Vagina (tissue), 2 donors: ENCODE results near the gene BCAM. TPM values are rescaled to one million over a fixed set of nuclear protein-coding genes. Genes with fewer than 3 reads are reported as not detected.
A peak's percentile ranks its signal among the peaks of the same experiment; 100 is the strongest.

Experiments used
- DNase-seq, 2 donors: peaks; one replicate each; pipeline ENCODE4 v3.0.0-alpha.2; 2017; ENCODE audit errors: extremely low spot score in 2 of 2
- H3K27ac ChIP-seq: fragments of 200-600 bp; sonication (generic); one replicate; pipeline ENCODE4 v1.5.1; 2019
- H3K27me3 ChIP-seq: fragments of 200-600 bp; sonication (generic); one replicate; pipeline ENCODE4 v1.5.1; 2019
- H3K36me3 ChIP-seq, 2 donors: fragments of 200-600 bp; sonication (generic); one replicate each; pipeline ENCODE4 v1.5.1; 2017 to 2019
- H3K4me1 ChIP-seq: fragments of 200-600 bp; sonication (generic); one replicate; pipeline ENCODE4 v1.5.1; 2019
- H3K4me3 ChIP-seq, 2 donors: fragments of 200-600 bp; sonication (generic); 1 replicate in 1 of 2; 2 replicates in 1 of 2; pipeline ENCODE4 v1.5.1; 2016 to 2019
- H3K9me3 ChIP-seq: fragments of 200-600 bp; sonication (generic); one replicate; pipeline ENCODE4 v1.5.1; 2019
- POLR2A ChIP-seq, 2 donors: fragments of 450-650 bp; IDR thresholded peaks; one replicate each; pipeline ENCODE4 v1.6.1; 2017; ENCODE audit warnings: antibody characterized with exemption in 2 of 2, mild to moderate bottlenecking in 2 of 2, moderate library complexity in 2 of 2
- POLR2AphosphoS5 ChIP-seq, 2 donors: sonication (generic); formaldehyde crosslinking; IDR thresholded peaks; one replicate each; pipeline ENCODE4 v1.9.0; 2017; ENCODE audit warnings: antibody characterized with exemption in 2 of 2, mild to moderate bottlenecking in 2 of 2, low read depth in 1 of 2; ENCODE audit not compliant: insufficient read depth in 1 of 2
- intact Hi-C: fragments of 100-400 bp; cut with DNase I; formaldehyde crosslinking; loops from one replicate; pipeline ENCODE4 v1.15.1; 2023
- total RNA-seq: library from RNA; depleted of rRNA; stranded (reverse); fragments of >200 nt; gene quantifications from one replicate; pipeline ENCODE4 v1.2.3, GENCODE V29; 2016
- TF ChIP-seq, protein P1 (sequence below), 3 experiments: fragments of 450-650 bp in 2 of 3; fragments of 200-600 bp in 1 of 3; sonication (generic) in 1 of 3; IDR thresholded peaks; one replicate each; pipeline ENCODE4 v1.5.1; 2017 to 2019; ENCODE audit warnings: antibody characterized with exemption in 3 of 3, mild to moderate bottlenecking in 2 of 3, moderate library complexity in 2 of 3

BCAM gene
- total RNA-seq, 1 donor from 2014 or later: 57.2 TPM

GRCh38 chr19:44846455-44847143 lies 37.7 kb downstream of the BCAM start:
- H3K27me3 ChIP-seq: no peaks in the 10 kb centered on the region
- H3K9me3 ChIP-seq: no peaks in the 10 kb centered on the region
- no peak for DNase-seq
- peaks cover 58% of the 10 kb centered on the region for H3K4me1 ChIP-seq
- TF ChIP-seq POLR2AphosphoS5 (IDR thresholded peaks at IDR 0.05; ENCODE audit: insufficient read depth in 1 of 2, low read depth in 1 of 2) (no peak), POLR2A (IDR thresholded peaks at IDR 0.05) (no peak)
- TF ChIP-seq, protein P1, sequence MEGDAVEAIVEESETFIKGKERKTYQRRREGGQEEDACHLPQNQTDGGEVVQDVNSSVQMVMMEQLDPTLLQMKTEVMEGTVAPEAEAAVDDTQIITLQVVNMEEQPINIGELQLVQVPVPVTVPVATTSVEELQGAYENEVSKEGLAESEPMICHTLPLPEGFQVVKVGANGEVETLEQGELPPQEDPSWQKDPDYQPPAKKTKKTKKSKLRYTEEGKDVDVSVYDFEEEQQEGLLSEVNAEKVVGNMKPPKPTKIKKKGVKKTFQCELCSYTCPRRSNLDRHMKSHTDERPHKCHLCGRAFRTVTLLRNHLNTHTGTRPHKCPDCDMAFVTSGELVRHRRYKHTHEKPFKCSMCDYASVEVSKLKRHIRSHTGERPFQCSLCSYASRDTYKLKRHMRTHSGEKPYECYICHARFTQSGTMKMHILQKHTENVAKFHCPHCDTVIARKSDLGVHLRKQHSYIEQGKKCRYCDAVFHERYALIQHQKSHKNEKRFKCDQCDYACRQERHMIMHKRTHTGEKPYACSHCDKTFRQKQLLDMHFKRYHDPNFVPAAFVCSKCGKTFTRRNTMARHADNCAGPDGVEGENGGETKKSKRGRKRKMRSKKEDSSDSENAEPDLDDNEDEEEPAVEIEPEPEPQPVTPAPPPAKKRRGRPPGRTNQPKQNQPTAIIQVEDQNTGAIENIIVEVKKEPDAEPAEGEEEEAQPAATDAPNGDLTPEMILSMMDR (IDR thresholded peaks at IDR 0.05): no peak
- H3K27ac ChIP-seq: peak overlapping the region; percentile 94
- intact Hi-C loops: loop anchor here (10.0 kb wide), 1 partner anchor 122 kb away; no protein-coding TSS in a partner anchor
- H3K4me3 ChIP-seq: peak overlapping the region; percentile 90 to 97
- H3K36me3 ChIP-seq: no peaks in the 10 kb centered on the region

DNA sequence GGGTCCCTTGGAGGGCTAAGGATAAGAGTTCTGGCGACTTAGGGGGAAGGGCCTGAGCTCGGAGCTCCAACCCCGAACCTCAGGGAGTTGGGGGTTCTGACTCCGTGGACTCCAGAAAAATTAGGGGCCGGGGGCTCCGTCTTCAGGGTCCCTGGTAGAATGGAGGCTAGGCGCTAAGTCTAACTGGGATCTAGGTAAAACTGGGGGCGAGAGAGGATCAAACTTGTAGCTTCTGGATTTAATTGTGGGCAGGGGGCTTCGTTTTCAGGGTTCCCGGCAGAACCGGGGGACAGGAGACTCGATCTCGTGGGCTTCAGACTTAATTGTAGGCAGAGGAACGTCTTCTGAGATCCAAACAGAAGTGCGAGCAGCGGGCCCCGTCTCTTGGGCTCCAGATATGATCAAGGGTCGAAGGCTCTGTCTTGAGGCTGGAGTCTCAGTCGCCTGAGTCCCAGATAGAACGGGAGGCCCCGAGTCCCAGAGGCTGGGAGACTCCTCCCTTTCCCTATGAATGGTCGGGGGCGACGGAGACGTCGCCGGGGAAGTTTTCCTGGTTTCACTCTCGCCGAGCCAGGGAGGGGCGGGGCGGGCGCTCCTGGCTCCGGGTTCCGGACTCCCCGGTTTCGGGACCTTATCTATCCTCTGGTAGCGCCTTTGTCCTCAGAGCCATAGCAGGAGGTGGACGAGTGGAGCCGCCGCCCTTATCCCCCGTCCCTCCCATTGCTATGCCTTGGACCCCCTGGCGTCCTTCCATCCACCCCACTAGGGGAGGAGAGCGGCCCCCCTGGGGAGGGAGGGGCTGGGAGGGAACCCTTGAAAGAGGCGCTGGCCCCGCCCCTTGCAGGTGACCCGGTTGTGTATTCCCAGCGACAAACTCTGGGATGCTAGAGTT lies 38.5 kb downstream of the BCAM start:
- H3K4me3 ChIP-seq: peak overlapping the region; percentile 90 to 97
- H3K4me1 ChIP-seq: peaks cover 58% of the 10 kb centered on the region
- H3K9me3 ChIP-seq: no peaks in the 10 kb centered on the region
- H3K27me3 ChIP-seq: no peaks in the 10 kb centered on the region
- intact Hi-C loops: loop anchor here (10.0 kb wide), 1 partner anchor 123 kb away; no protein-coding TSS in a partner anchor
- H3K36me3 ChIP-seq: no peaks in the 10 kb centered on the region
- TF ChIP-seq POLR2AphosphoS5 (IDR thresholded peaks at IDR 0.05; ENCODE audit: insufficient read depth in 1 of 2, low read depth in 1 of 2) (peak; percentile 32 to 77), POLR2A (IDR thresholded peaks at IDR 0.05) (peak in 1 of 2 donors; percentile 55)
- TF ChIP-seq, protein P1 (IDR thresholded peaks at IDR 0.05): no peak
- no peak for DNase-seq
- H3K27ac ChIP-seq: peak overlapping the region; percentile 94

DNA sequence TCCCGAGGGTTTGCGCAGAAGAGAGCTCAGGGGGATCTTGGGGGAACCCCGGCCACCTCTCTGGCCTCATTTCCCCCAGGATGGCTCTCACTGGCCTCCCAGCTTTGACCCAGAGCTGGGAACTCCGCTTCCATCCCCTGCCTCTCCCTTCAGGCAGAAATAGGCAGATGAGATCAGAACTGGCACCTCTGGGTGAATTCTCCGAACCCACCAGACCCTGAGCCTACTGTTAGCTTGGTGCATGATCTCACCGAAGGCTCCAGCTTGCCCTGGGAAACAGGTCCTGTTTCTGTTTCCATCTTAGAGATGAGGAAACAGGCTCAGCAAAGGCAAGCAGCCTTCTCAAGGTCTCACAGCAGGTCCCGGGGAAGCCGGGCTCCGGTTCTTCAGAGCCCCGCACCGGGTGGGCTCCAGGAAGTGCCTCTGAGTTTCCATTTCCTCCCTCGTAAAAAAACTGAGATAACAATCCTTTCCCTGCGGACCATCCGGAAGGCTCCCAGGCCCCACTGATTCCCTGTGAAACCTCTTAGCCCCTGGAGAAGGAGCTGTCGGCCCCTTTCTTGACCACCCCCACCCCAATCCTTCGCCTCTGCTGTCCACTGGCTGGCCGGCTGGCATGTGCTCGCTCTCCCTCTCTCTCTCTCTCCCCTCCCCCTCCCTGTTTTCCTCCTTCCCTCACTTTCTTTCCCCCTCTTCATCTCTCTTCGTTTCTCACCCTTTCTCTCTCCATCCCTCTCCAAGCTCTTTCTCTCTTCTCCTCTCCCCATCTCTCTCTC lies 39.3 kb downstream of the BCAM start:
- H3K27me3 ChIP-seq: no peaks in the 10 kb centered on the region
- DNase-seq: no peak
- H3K27ac ChIP-seq: peak overlapping the region; percentile 94
- H3K9me3 ChIP-seq: no peaks in the 10 kb centered on the region
- intact Hi-C loops: loop anchor here (10.0 kb wide), 1 partner anchor 123 kb away; no protein-coding TSS in a partner anchor
- H3K4me1 ChIP-seq: peaks cover 58% of the 10 kb centered on the region
- peak overlapping the region; percentile 90 to 97 for H3K4me3 ChIP-seq
- TF ChIP-seq, protein P1 (IDR thresholded peaks at IDR 0.05): no peak
- no peak for TF ChIP-seq POLR2A (IDR thresholded peaks at IDR 0.05)
- no peak for TF ChIP-seq POLR2AphosphoS5 (IDR thresholded peaks at IDR 0.05; ENCODE audit: insufficient read depth in 1 of 2, low read depth in 1 of 2)
- H3K36me3 ChIP-seq: no peaks in the 10 kb centered on the region

DNA sequence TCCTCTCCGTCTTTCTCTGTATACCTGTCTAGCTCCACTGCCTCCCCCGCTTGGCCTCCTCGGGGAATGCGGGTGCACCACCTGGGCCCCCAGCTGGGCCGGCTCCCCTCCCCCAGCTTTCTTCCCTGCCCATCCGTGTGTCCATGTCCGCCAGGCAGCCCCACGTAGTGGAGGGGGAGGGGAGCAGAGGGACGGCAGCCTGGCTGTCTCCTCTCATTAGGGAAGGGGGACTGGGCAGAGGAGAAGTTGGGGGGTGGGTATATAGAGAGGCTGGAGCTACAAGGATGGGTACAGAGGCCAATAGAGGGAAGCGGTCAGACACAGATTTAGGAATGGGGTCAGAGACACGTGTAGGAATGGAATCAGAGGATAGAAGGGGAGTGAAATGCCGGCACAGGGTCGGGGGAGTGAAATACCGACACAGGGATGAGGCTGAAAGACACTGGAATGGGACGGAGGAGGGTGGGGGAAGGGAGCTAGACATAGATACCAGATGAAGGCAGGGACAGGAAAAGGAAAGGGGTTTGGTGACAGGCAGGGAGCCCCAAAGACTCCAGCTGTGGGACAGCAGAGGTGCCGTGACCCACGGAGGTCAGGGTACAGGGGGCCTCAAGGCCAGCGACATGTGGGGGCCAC lies 40.0 kb downstream of the BCAM start:
- H3K27me3 ChIP-seq: no peaks in the 10 kb centered on the region
- H3K4me1 ChIP-seq: peaks cover 58% of the 10 kb centered on the region
- DNase-seq: no peak
- H3K4me3 ChIP-seq: peak overlapping the region; percentile 90 to 97
- peak overlapping the region; percentile 94 for H3K27ac ChIP-seq
- intact Hi-C loops: loop anchor here (10.0 kb wide), 1 partner anchor 124 kb away; no protein-coding TSS in a partner anchor
- TF ChIP-seq, protein P1 (IDR thresholded peaks at IDR 0.05): no peak
- TF ChIP-seq POLR2AphosphoS5 (IDR thresholded peaks at IDR 0.05; ENCODE audit: insufficient read depth in 1 of 2, low read depth in 1 of 2) (no peak), POLR2A (IDR thresholded peaks at IDR 0.05) (no peak)
- H3K36me3 ChIP-seq: no peaks in the 10 kb centered on the region
- no peaks in the 10 kb centered on the region for H3K9me3 ChIP-seq
